SK-N-SH (cell line): ENCODE results near the gene C10orf67.
"Not testable (repeated sequence)": the region's sequence is repeated elsewhere in the genome, so short reads cannot be mapped to it uniquely, and the experiment has no call there.

Experiments
- CTCF ChIP-seq: fragments of 200-600 bp; sonication (generic); IDR thresholded peaks from 2 replicates; pipeline ENCODE4 v1.6.1; 2017; ENCODE audit warnings: antibody characterized with exemption, mild to moderate bottlenecking, moderate library complexity
- MXI1 ChIP-seq: IDR thresholded peaks from 2 replicates; pipeline ENCODE4 v1.6.1; 2012; ENCODE audit warnings: mild to moderate bottlenecking, low read depth, low read length, improper control_type of control experiment
- TAF1 ChIP-seq: IDR thresholded peaks from 2 replicates; pipeline ENCODE4 v1.6.1; 2012; ENCODE audit warnings: low read depth, mild to moderate bottlenecking, low read length, moderate library complexity, borderline replicate concordance

GRCh38 chr10:23241779-23242178 lies 102.8 kb downstream of the C10orf67 start:
- not testable (repeated sequence) for TF ChIP-seq CTCF, TAF1, MXI1
